Measurements from ENCODE around the gene SPAG9.
A peak's percentile ranks its signal among the peaks of the same experiment; 100 is the strongest.
"Not testable (repeated sequence)": the region's sequence is repeated elsewhere in the genome, so short reads cannot be mapped to it uniquely, and the experiment has no call there.

Gene SPAG9

GRCh38 chr17:51115179-51115578 lies 5.5 kb downstream of the SPAG9 start:
- Mint-ChIP-seq H3K27me3 (no peaks in the 10 kb centered on the region), H3K27ac (no peak overlapping the region), H3K36me3 (peaks cover 2% of the 10 kb centered on the region), H3K4me1 (peaks cover 52% of the 10 kb centered on the region), H3K4me3 (no peak overlapping the region), H3K9me3 (no peaks in the 10 kb centered on the region)

- H3K27ac Mint-ChIP-seq, H3K36me3 Mint-ChIP-seq, H3K27me3 Mint-ChIP-seq, H3K9me3 Mint-ChIP-seq, H3K4me3 Mint-ChIP-seq: not testable (repeated sequence)
- H3K4me1 Mint-ChIP-seq = peaks cover 30% of the 10 kb centered on the region
Measured at GRCh38 chr17:51112303-51113222, 8.1 kb downstream of the SPAG9 start.

- Mint-ChIP-seq H3K4me3 (no peak overlapping the region), H3K9me3 (no peaks in the 10 kb centered on the region), H3K36me3 (peaks cover 11% of the 10 kb centered on the region), H3K4me1 (peaks cover 28% of the 10 kb centered on the region), H3K27me3 (no peaks in the 10 kb centered on the region), H3K27ac (no peak overlapping the region)
Measured at GRCh38 chr17:51107778-51108177, 12.9 kb downstream of the SPAG9 start.

GRCh38 chr17:51103451-51103850 lies 17.2 kb downstream of the SPAG9 start:
- no peaks in the 10 kb centered on the region for H3K27me3 Mint-ChIP-seq
- no peak overlapping the region for H3K4me3 Mint-ChIP-seq
- H3K27ac Mint-ChIP-seq = peak overlapping the region; percentile 71
- peaks cover 30% of the 10 kb centered on the region for H3K4me1 Mint-ChIP-seq
- H3K9me3 Mint-ChIP-seq = no peaks in the 10 kb centered on the region
- peaks cover 9% of the 10 kb centered on the region for H3K36me3 Mint-ChIP-seq

GRCh38 chr17:51103050-51103449 lies 17.6 kb downstream of the SPAG9 start:
- H3K27me3 Mint-ChIP-seq = no peaks in the 10 kb centered on the region
- H3K4me1 Mint-ChIP-seq = peaks cover 34% of the 10 kb centered on the region
- H3K27ac Mint-ChIP-seq = peak overlapping the region; percentile 71
- no peaks in the 10 kb centered on the region for H3K9me3 Mint-ChIP-seq
- H3K4me3 Mint-ChIP-seq = no peak overlapping the region
- H3K36me3 Mint-ChIP-seq = peaks cover 9% of the 10 kb centered on the region

- Mint-ChIP-seq H3K36me3 (peaks cover 4% of the 10 kb centered on the region), H3K4me3 (no peak overlapping the region), H3K9me3 (no peaks in the 10 kb centered on the region), H3K4me1 (peaks cover 39% of the 10 kb centered on the region), H3K27me3 (no peaks in the 10 kb centered on the region), H3K27ac (no peak overlapping the region)
Measured at GRCh38 chr17:51097708-51098446, 22.8 kb downstream of the SPAG9 start.

GRCh38 chr17:51091635-51092034 lies 29.0 kb downstream of the SPAG9 start:
- H3K27ac Mint-ChIP-seq = no peak overlapping the region
- no peaks in the 10 kb centered on the region for H3K9me3 Mint-ChIP-seq
- no peaks in the 10 kb centered on the region for H3K27me3 Mint-ChIP-seq
- no peak overlapping the region for H3K4me3 Mint-ChIP-seq
- H3K36me3 Mint-ChIP-seq = peaks cover 5% of the 10 kb centered on the region
- H3K4me1 Mint-ChIP-seq = peaks cover 35% of the 10 kb centered on the region

- not testable (repeated sequence) for H3K4me3 Mint-ChIP-seq, H3K36me3 Mint-ChIP-seq, H3K9me3 Mint-ChIP-seq, H3K27ac Mint-ChIP-seq, H3K27me3 Mint-ChIP-seq
- peaks cover 31% of the 10 kb centered on the region for H3K4me1 Mint-ChIP-seq
Measured at GRCh38 chr17:51088868-51089267, 31.8 kb downstream of the SPAG9 start.

GRCh38 chr17:51088287-51088686 lies 32.4 kb downstream of the SPAG9 start:
- H3K27me3 Mint-ChIP-seq = no peaks in the 10 kb centered on the region

GRCh38 chr17:51087072-51087757 lies 33.5 kb downstream of the SPAG9 start:
- Mint-ChIP-seq H3K9me3 (no peaks in the 10 kb centered on the region), H3K27ac (no peak overlapping the region), H3K36me3 (peaks cover 4% of the 10 kb centered on the region), H3K4me1 (peaks cover 34% of the 10 kb centered on the region), H3K4me3 (no peak overlapping the region), H3K27me3 (no peaks in the 10 kb centered on the region)

More at GRCh38 chr17:51088287-51088686, 32.4 kb downstream of the SPAG9 start:
- H3K36me3 Mint-ChIP-seq = peaks cover 4% of the 10 kb centered on the region
- no peak overlapping the region for H3K27ac Mint-ChIP-seq
- peaks cover 30% of the 10 kb centered on the region for H3K4me1 Mint-ChIP-seq
- no peak overlapping the region for H3K4me3 Mint-ChIP-seq
- no peaks in the 10 kb centered on the region for H3K9me3 Mint-ChIP-seq

GRCh38 chr17:51085150-51085805 lies 35.4 kb downstream of the SPAG9 start:
- no peak overlapping the region for H3K27ac Mint-ChIP-seq
- H3K9me3 Mint-ChIP-seq = no peaks in the 10 kb centered on the region
- peaks cover 30% of the 10 kb centered on the region for H3K4me1 Mint-ChIP-seq
- no peaks in the 10 kb centered on the region for H3K27me3 Mint-ChIP-seq
- no peak overlapping the region for H3K4me3 Mint-ChIP-seq
- peaks cover 6% of the 10 kb centered on the region for H3K36me3 Mint-ChIP-seq

GRCh38 chr17:51083981-51084380 lies 36.7 kb downstream of the SPAG9 start:
- Mint-ChIP-seq H3K4me3 (no peak overlapping the region), H3K27ac (no peak overlapping the region), H3K9me3 (no peaks in the 10 kb centered on the region), H3K27me3 (no peaks in the 10 kb centered on the region), H3K4me1 (peaks cover 30% of the 10 kb centered on the region), H3K36me3 (peaks cover 8% of the 10 kb centered on the region)

GRCh38 chr17:51083364-51083763 lies 37.3 kb downstream of the SPAG9 start:
- H3K27ac Mint-ChIP-seq, H3K4me3 Mint-ChIP-seq, H3K9me3 Mint-ChIP-seq, H3K27me3 Mint-ChIP-seq, H3K36me3 Mint-ChIP-seq: not testable (repeated sequence)
- peaks cover 29% of the 10 kb centered on the region for H3K4me1 Mint-ChIP-seq

- Mint-ChIP-seq H3K4me3 (no peak overlapping the region), H3K36me3 (peaks cover 13% of the 10 kb centered on the region), H3K27me3 (no peaks in the 10 kb centered on the region), H3K27ac (no peak overlapping the region), H3K4me1 (peaks cover 16% of the 10 kb centered on the region), H3K9me3 (no peaks in the 10 kb centered on the region)
Measured at GRCh38 chr17:51079049-51079448, 41.6 kb downstream of the SPAG9 start.

- H3K27me3 Mint-ChIP-seq = no peaks in the 10 kb centered on the region
- H3K4me3 Mint-ChIP-seq = no peak overlapping the region
- peak overlapping the region; percentile 23 for H3K27ac Mint-ChIP-seq
- H3K4me1 Mint-ChIP-seq = peaks cover 12% of the 10 kb centered on the region
- peaks cover 15% of the 10 kb centered on the region for H3K36me3 Mint-ChIP-seq
- no peaks in the 10 kb centered on the region for H3K9me3 Mint-ChIP-seq
Measured at GRCh38 chr17:51078009-51078592, 42.6 kb downstream of the SPAG9 start.
